NCI-H1417 (cell line): ENCODE results near the gene AOPEP.

Experiments
- DNase-seq, 3 experiments: peaks; one replicate each; lab custom pipeline; 2025; lab: John Stamatoyannopoulos, UW

Gene AOPEP

DNA sequence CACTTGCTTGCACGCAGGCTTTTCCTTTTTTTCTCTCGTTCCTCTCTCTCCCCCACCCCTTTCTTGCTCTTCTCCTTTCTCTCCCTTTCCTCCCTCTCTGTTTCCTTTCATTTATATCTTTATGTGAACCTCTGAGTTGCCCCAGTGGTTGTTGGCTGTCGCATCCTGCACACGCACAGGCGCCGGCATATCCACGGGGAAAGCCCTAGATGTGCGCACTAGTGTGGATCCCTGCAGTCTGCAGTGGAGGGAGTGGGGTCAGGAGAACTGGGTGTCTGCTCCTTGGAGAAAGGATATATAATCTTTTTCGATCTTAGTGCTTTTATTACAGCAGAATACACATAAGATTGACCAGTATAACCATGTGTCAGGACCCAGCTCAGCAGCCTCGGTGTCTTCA, 367.5 kb downstream of the AOPEP start:
- DNase-seq, result no peak

DNA sequence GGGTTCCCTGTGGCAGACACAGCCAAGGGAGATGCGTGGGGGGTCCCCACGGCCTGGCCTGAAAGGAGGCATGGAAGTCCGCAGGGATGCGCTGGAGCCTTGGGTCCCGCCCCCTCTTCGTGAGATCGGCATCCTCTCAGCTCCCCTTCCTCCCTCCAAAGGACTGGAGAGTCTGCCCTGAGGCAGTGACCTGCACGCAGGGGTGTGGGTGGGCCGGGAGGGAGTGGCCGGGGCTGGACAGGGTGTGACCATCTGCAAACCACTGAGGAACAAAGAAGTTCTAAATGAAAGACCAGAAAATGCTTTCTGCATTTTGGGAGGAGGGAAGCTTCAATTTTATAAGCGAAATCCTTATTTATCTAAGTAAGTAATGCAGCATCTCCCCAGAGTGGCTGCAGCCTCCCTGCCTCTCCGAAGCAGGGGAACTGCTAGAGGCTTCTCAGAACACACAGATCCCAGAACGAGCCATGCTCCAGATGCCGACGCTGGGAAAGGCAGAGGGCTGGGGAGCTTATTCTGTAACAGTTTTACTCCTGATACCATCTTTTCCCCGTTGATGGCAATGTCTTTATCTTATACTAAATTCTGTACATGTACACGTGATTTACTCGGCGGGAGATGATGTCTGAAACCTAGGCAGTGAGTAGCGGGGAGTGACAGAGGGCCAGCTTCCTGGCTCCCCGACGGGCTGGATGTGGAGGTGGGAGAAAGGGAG, 369.3 kb downstream of the AOPEP start:
- DNase-seq, result no peak

DNA sequence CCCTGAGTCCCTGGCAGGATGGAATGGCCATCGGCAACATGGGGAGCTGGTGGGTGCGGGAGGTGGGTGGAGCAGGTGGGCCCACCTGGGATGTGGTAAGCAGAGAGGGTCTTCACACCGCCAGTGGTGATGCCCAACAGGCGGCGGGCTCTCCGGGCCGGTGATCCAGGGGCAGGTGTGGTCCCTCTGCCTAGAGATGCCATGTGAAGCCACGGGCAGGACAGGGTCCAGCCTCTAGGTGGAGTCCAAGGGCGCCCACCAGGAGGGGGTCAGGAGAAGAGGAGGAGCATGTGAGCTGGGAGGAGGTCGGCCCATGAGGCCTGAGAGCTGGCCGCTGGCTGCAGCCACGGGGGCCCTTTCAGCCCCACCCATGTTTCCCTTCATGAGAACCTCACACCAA, 369.9 kb downstream of the AOPEP start:
- no peak for DNase-seq

DNA sequence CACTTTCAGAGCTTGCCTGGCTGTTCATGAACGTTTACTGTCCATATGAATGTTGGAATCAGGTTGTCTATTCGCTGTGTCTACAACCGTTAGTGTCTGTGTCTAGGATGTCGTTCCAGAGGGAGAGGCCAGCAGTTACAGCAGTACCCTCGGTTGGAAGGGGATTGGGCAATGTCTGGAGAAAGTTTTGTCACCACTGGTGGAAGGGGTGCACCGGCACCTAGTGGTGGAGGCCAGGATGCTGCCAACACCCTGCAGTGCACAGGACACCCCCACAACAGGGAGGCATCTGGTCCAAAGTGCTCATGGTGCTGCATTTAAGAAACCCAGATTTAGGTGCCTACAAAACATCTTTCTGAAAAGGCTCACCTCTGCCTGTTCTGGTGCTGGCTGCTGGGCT, 370.3 kb downstream of the AOPEP start:
- DNase-seq, result no peak

DNA sequence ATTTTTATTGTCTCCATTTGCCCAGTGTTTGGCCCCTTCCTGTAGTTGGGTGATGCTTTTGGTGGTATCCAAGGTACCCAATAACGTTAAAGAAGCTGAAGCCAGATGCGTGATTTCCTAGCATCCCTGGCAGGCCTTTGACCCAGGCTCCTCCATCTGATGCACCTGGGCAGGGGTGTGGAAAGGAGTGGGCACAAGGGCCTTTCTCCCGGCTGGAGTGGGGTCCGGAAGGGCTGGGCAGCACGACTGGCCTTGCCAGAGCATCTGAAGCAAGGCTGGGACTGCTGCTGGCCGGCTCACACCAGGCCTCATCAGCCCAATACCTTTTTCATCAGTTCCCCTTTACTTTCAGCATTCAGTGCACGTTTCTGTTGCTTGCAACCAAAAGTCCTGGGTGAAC, 370.8 kb downstream of the AOPEP start:
- no peak for DNase-seq

DNA sequence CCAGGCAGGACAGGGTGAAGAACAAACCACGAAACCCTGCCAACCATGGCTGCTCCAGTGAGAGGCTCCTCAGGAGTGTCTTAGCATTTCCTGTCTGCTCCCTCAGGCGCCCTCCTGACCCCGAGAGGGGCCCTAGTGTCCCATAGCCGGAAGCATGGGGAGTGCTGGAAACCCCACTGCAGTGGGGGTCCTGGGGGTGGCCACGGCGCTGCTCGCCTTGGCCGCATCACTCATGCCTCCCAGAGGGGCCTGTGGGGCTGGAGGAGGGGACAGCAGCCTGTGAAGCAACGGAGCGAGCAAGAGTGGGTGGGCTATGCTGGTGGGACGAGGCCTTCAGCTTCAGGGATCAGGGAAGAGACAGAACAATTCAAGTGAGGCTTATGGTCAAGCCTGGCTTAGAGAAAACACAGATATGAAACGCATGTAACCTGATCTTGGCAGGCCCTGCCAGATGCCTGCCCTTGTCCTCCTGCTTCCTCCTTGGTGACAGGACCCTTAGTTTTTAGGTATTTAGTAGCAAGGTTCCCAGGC, 372.0 kb downstream of the AOPEP start:
- DNase-seq, result no peak

DNA sequence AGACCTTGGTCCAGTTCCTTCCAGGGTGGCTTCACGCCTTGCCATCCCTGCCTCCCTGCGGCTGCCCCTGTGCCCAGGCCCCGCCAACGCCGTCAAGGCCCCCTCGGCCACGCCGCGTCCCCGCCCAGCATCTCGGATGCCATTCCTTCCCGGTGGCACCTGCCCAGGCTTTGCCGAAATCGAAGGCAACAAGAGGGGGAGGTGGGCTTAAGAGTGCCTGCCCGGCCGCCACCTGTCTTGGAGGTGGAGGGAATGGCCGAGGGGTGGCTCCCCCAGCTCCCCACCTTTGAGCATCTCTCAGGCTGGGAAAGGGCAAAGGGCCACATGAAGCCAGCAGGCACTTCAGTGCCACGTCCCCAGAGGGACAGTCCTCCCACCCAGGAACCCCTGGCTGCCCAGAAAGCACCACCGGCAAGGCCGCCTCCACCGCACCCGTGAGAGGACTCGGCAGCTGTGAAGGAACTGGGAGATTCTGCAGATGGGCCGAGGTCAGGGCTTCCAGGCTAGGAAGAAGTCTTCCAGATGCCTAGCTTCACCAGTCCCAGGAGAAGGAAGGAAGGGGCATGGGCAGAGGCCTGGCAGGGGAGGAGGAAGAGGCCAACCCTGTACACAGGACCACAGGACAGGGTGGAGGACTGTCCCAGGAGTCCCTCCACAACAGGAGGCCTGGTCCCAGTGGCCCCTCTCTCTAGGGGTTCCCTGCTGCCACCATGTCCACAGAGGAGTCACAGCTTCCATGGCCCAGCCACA, 373.0 kb downstream of the AOPEP start:
- no peak for DNase-seq

DNA sequence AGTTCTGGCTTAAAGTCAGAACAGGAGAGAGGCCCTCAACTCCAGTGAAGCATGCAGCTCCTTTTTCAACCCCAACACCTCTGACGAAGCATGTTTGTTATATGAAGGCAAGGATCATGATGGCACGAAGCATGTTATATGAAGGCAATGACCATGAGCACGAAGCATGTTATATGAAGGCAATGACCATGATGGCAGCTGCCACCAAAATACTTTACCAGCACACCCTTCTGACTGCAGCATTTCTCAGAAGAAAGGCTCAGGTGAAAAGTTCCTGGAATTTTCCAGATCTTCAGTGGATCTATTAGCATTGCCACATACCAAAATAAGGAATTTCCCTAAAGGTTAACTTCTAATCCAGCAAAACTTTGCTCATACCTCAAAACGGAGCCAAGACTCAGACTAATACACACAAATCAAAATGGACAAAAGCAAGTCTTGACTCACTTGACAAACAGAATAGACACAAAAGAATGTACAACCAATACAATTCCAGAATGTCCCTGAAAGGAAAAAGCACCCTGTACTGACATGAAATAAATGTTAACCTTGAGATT, 373.6 kb downstream of the AOPEP start:
- no peak for DNase-seq

DNA sequence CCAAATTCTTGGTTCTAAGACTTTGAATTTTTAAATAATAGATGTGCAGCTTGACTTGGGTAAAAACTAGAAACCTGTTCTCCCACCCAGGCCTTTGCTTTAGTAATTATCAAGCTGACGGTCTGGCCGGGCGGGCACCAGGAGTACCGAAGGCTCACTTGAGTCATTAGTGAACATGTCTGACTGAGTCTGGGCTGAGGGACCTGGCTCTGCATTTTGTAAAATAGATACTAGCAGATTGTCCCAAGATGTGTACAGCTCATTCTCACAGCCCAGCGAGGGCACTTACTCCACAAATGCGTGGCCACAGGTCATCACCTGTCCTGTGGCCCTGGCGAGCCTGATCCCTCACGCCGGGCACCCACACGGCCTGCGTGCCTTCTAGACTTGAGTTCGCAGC, 374.8 kb downstream of the AOPEP start:
- no peak for DNase-seq

DNA sequence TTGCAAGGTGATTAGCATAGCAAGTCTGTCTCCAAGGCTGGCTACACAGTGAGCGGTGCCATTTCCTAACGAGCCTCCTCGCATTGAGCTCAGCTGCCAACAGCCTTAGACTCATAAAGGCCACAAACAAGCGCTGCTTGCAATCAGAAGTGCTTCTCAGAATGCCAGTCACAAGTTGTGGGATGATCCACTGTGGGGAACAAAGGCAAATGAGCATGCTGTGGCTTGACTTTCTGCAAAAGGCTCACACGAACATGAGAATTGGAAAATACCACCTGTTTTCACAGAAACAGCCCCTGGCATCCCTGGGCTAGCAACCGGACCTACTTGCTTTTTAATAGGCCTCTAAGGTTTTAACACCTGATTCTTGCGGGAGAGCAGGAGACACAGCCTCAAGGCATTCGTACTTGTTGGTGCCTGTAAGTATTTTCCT, 375.5 kb downstream of the AOPEP start:
- peak in 2 of 3 experiments; percentile 20 to 42 for DNase-seq

DNA sequence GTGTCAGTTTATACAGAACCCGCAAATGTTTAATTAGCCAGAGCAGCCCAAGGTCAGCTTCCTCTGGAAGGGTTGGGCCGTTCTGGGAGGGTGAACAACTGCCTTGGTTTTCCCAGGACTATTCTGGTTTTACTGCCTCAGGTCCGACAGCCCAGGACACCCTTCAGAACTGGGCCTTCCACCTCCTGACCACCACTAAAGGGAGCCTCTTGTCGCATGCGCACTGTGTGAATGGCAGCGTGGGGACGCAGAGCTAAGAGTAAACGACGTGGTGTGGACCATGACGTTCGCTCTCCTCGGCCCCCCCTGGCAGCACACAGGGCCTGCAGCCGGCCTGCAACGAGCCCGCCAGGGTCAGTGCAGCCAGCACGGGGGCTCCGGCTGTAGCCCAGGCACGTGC, 376.1 kb downstream of the AOPEP start:
- DNase-seq, result no peak

DNA sequence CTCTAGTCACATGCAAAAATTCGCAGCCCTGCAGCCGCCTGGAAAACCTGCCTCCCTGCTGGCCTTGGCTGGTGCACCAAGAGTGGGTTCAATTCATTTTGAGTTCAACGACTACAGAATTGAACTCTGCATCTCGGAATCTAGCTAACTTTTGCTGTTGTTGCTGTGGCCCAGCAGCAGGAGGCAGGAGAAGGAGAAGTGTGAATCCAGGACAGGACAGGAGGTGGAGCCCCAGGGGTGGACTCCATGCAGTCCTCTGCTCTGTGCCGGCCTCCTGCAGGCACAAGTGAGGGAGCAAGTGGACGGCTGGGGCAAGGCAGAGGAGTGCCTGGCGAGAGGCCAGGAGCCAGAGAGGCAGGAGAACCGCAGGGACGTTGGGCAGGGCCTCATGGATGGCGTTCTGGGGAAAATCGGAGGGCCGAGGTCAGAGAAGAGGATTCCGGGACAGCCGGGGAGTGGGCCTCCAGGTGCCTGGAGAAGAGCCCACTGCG, 376.8 kb downstream of the AOPEP start:
- DNase-seq, result no peak

DNA sequence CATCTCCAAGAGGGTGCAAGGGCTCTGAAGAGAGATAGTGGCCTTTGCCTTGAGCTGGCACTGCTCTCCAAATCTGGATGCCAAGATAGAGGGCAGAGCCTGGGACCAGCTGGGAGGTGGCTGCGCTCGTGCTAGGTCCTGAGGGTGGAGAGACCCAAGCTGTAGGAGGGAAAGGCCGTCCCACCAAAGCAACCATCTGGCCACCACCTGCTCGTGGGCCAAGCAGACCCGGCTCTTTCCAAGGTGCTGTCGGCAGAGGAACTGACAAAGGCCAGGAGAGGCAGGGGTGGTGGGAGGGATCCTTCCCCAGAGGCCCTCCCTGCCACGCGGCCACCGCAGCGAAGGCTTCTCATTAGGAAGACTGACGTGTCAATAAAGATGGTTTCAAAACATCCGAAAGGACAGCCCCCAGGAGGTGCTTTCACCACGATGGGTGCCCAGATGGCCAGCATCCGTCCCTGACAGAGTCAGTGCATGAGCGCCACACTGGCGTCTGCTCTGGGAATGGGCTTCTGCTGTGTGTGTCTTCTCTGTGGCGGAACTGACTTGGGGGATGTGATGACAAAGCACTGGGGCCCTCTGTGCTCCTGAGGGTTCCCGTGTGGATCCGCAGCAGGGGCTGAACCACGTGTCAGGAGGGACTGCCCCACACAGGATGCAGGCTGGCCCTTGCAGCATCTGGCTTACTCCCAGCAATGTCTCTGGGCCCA, 377.5 kb downstream of the AOPEP start:
- no peak for DNase-seq

DNA sequence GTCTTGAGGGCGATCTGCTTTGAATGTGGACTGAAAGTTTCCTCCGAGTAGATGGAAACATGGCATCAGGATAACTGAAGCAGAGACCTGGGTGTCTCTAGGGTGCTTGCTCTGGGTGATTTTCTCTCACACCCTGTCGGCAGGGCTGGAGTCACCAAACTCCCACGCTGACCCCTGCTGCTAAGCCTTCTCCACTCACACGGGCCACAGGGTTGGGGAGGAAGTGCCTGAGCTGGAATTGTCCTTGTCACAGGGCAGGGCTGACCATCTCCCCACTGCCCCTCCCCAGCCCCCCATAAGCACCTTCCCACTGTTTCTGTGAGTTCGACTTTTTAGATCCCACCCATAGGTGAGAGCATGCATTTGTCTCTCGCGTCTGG, 378.1 kb downstream of the AOPEP start:
- DNase-seq, result no peak

DNA sequence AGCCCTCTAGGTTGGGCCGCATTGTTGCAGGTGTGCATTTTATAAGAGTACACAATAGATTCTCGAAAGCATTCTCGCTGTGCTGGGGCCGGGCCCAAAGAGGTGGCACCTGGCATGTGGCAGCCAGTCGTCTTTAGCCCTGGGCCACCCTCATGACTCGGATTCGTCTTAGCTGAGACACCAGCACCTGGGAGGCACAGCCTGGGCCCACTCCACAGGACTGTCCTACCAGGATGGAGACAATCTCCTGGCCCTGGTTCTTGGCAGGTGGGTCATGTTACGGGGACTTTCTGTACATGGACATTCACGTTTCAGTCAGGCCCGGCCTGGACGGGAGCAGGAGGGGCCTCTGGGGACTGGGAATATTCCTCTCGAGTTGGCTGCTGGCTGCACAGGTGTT, 378.5 kb downstream of the AOPEP start:
- DNase-seq, result peak in 1 of 3 experiments; percentile 38

DNA sequence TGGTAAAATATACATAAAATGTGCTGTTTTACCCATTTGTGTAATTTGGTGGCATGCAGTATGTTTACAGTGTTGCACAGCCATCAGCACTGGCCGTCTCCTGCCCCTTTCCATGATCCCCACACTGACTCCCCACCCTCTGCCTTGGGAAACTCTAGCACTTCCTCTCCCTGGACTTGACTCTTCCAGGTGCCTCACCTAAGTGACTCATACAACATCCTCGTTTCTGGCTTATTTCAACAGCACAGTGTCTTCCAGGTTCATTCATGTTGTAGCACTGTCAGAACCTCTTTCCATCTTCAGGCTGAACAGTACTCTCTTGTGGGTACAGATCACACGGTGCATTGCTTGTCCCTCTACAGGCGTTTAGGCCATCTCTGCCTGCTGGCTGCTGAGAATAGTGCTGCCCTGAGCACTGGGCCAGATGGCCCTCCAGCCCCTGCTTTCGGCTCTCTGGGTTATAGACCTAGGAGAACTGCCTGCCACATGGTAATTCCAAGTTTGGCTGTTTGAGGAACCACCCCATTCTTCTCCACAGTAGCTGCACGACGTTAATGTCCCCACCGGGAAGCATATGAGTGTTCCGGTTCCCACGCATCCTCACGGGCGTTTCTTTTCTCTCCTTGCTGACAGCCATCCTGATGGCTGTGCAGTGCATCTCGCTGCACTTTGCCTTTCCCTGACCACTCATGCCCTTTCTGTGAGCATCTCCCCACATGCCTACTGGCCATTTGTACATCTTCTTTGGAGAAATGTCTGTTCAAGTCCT, 379.2 kb downstream of the AOPEP start:
- no peak for DNase-seq

DNA sequence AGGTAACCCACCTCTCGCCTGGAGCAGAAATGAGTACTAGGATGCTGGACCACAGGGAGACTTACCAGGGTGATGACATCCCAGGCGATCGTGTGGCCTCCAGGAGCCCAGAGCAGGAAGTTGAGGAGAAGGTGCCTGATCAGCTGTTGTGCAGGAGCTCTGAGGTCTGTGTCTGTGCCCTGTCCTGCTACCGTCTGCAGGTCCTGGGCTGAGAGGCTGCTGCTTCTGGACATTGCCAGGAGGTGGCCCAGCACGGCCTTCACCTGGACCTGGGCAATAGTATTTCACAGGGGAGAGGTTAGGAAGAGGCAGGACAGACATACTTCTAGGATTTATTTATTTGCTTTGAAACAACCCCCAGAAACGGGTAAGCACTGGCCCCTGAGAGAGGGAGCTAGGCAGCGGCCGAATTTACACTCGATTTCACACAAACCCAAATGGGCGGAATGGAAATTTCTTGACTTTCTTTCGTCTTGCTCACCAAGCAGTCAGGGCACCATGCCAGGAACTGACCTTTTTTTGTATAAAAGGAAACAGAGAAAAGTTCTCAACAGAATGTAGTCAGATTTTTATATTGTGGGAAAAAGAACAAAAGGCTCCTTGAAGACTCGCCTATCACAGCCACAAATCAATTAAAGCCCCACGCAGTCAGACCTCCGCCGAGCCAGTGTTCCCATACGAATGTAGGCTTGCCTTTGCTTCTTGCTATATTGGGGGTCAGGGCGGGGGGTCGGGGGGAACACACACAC, 380.7 kb downstream of the AOPEP start:
- no peak for DNase-seq

DNA sequence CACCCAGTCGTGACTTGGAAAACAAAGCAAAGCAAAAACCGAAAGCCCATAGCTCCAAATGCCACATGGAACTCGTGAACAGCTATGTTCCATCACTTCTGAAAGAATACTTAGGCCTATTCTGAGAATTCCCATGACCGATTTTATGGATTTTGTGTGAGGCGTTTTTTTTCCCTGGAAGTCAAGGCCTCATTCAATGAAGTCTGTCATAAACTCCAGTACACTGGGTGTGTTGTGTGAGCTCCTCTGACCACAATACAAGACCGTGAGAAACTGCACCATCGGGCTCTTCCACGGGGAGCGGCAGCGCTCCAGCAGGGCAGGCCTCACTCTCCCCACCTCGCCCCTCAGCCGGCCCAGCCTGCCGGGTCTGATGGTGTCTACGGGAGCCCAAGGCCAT, 381.5 kb downstream of the AOPEP start:
- no peak for DNase-seq

DNA sequence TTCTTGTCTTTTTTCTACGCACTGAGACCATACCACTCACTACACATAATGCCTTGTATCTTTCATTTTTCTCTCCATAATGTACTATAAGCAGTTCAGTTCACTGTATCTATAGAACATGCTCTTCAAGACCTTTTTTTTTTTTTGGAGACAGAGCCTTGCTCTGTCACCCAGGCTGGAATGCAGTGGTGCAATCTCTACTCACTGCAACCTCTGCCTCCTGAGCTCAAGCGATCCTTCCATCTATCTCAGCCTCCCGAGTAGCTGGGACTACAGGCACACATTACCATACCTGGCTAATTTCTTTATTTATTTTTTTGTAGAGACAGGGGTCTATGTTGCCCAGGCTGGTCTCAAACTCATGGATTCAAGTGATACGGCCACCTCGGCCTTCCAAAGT, 382.3 kb downstream of the AOPEP start:
- no peak for DNase-seq

DNA sequence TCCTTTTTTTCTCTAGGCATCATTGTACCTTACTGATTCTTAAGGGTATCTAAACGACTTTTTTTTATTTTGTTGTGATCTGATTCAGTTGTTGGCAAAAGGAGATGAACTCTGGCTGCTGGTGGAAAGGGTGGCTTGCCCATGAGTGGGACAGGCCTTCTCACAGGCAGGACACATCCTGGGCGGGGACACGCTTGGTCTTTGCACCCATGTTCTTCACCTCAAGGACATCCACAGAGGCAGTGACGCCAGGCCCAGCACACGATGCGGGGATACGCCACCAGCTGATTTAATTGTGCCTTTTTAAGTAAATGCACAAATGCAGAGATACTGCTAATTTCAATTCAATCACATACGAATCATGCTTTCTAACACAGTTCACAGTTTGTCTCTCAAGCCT, 383.0 kb downstream of the AOPEP start:
- DNase-seq, result no peak
